Measurements from ENCODE around the gene APOL2.
"Not testable (repeated sequence)": the region's sequence is repeated elsewhere in the genome, so short reads cannot be mapped to it uniquely, and the experiment has no call there.

APOL2 gene

GRCh38 chr22:36221799-36222751, 17.3 kb downstream of the APOL2 start:
- peak; percentile 32 for DNase-seq (ENCODE audit: low spot score)

- DNase-seq (ENCODE audit: low spot score) = no peak
Measured at GRCh38 chr22:36220451-36220921, 18.8 kb downstream of the APOL2 start.

- DNase-seq (ENCODE audit: low spot score) = no peak
Measured at GRCh38 chr22:36218648-36219193, 20.6 kb downstream of the APOL2 start.

- DNase-seq (ENCODE audit: low spot score) = no peak
Measured at GRCh38 chr22:36215981-36216380, 23.3 kb downstream of the APOL2 start.

- DNase-seq (ENCODE audit: low spot score) = no peak
Measured at GRCh38 chr22:36213586-36213985, 25.7 kb downstream of the APOL2 start.

GRCh38 chr22:36212901-36213300, 26.4 kb downstream of the APOL2 start:
- no peak for DNase-seq (ENCODE audit: low spot score)

GRCh38 chr22:36211237-36211861, 28.0 kb downstream of the APOL2 start:
- no peak for DNase-seq (ENCODE audit: low spot score)

GRCh38 chr22:36210224-36210623, 29.1 kb downstream of the APOL2 start:
- no peak for DNase-seq (ENCODE audit: low spot score)

- not testable (repeated sequence) for DNase-seq (ENCODE audit: low spot score)
Measured at GRCh38 chr22:36209488-36209908, 29.8 kb downstream of the APOL2 start.

GRCh38 chr22:36208914-36209313, 30.4 kb downstream of the APOL2 start:
- no peak for DNase-seq (ENCODE audit: low spot score)

- no peak for DNase-seq (ENCODE audit: low spot score)
Measured at GRCh38 chr22:36208162-36208765, 31.1 kb downstream of the APOL2 start.

GRCh38 chr22:36206255-36206654, 33.1 kb downstream of the APOL2 start:
- no peak for DNase-seq (ENCODE audit: low spot score)

- not testable (repeated sequence) for DNase-seq (ENCODE audit: low spot score)
Measured at GRCh38 chr22:36205573-36205972, 33.8 kb downstream of the APOL2 start.

GRCh38 chr22:36204632-36205015, 34.7 kb downstream of the APOL2 start:
- DNase-seq (ENCODE audit: low spot score) = no peak

- DNase-seq (ENCODE audit: low spot score) = no peak
Measured at GRCh38 chr22:36204001-36204631, 35.2 kb downstream of the APOL2 start.

- DNase-seq (ENCODE audit: low spot score) = not testable (repeated sequence)
Measured at GRCh38 chr22:36203441-36203840, 35.9 kb downstream of the APOL2 start.

GRCh38 chr22:36202906-36203305, 36.4 kb downstream of the APOL2 start:
- not testable (repeated sequence) for DNase-seq (ENCODE audit: low spot score)

- DNase-seq (ENCODE audit: low spot score) = no peak
Measured at GRCh38 chr22:36201630-36202319, 37.6 kb downstream of the APOL2 start, which contains the start of gene APOL4. Gene APOL4 (minus strand): TSS chr22:36201809. CDS start chr22:36201734, 75 bp downstream.

- DNase-seq (ENCODE audit: low spot score) = not testable (repeated sequence)
Measured at GRCh38 chr22:36201025-36201424, 38.3 kb downstream of the APOL2 start.

GRCh38 chr22:36199001-36199551, 40.3 kb downstream of the APOL2 start:
- DNase-seq (ENCODE audit: low spot score) = no peak

- no peak for DNase-seq (ENCODE audit: low spot score)
Measured at GRCh38 chr22:36198536-36198935, 40.8 kb downstream of the APOL2 start.
